ENCODE data around the gene SNRNP200. TPM values are rescaled to one million over a fixed set of nuclear protein-coding genes. Genes with fewer than 3 reads are reported as not detected.
A peak's percentile ranks its signal among the peaks of the same experiment; 100 is the strongest.

Gene SNRNP200
- total RNA-seq, 3 donors from 2014 or later (not counting 1 experiment from before 2014, with no cell fraction given), result 207 to 236 (median 228) TPM

GRCh38 chr2:96333708-96334107, 28.4 kb upstream of the SNRNP200 start:
- Histone ChIP-seq H3K4me1 (ENCODE audit: control insufficient read depth, insufficient read depth, low read length) (peaks cover 24% of the 10 kb centered on the region), H3K36me3 (ENCODE audit: control insufficient read depth, insufficient read depth, low read length) (no peaks in the 10 kb centered on the region), H3K27ac (ENCODE audit: low read length) (no peak overlapping the region), H3K4me3 (ENCODE audit: low read length) (no peak overlapping the region), H3K9me3 (ENCODE audit: control insufficient read depth, insufficient read depth, low read length) (no peaks in the 10 kb centered on the region), H3K27me3 (ENCODE audit: control insufficient read depth, insufficient read depth, low read length) (no peaks in the 10 kb centered on the region)
- 82% methylated on average over 3 of the region's 3 CpGs for WGBS (ENCODE audit: insufficient coverage)
- H3K9me3 Mint-ChIP-seq, result no peaks in the 10 kb centered on the region
- no peak for TF ChIP-seq CTCF (IDR thresholded peaks at IDR 0.05)
- no peak for DNase-seq
- H3K27me3 Mint-ChIP-seq (ENCODE audit: low read depth in 2 of 2), result no peaks in the 10 kb centered on the region
- H3K27ac Mint-ChIP-seq, result peak overlapping the region; percentile 54 to 85
- peaks cover 28 to 32% of the 10 kb centered on the region in 2 donors for H3K4me1 Mint-ChIP-seq
- ATAC-seq, result no peak
- intact Hi-C loops (cut with micrococcal nuclease), result no loop called here
- H3K36me3 Mint-ChIP-seq, result no peaks in the 10 kb centered on the region
- H3K4me3 Mint-ChIP-seq, result peak overlapping the region; percentile 75

GRCh38 chr2:96330407-96330806, 25.1 kb upstream of the SNRNP200 start:
- ATAC-seq (no peak), DNase-seq (no peak)
- no peaks in the 10 kb centered on the region for H3K27me3 Mint-ChIP-seq (ENCODE audit: low read depth in 2 of 2)
- H3K27ac Mint-ChIP-seq, result no peak overlapping the region
- no peaks in the 10 kb centered on the region for H3K9me3 ChIP-seq (ENCODE audit: control insufficient read depth, insufficient read depth, low read length)
- H3K36me3 ChIP-seq (ENCODE audit: control insufficient read depth, insufficient read depth, low read length), result peaks cover 17% of the 10 kb centered on the region
- no peak overlapping the region for H3K4me3 ChIP-seq (ENCODE audit: low read length)
- no peaks in the 10 kb centered on the region for H3K9me3 Mint-ChIP-seq
- intact Hi-C loops (cut with micrococcal nuclease), result no loop called here
- 84% methylated on average over 1 of the region's 1 CpG for WGBS (ENCODE audit: insufficient coverage)
- H3K27ac ChIP-seq (ENCODE audit: low read length), result no peak overlapping the region
- H3K36me3 Mint-ChIP-seq, result no peaks in the 10 kb centered on the region
- H3K4me1 ChIP-seq (ENCODE audit: control insufficient read depth, insufficient read depth, low read length), result peaks cover 35% of the 10 kb centered on the region
- H3K4me3 Mint-ChIP-seq, result no peak overlapping the region
- no peaks in the 10 kb centered on the region for H3K27me3 ChIP-seq (ENCODE audit: control insufficient read depth, insufficient read depth, low read length)
- H3K4me1 Mint-ChIP-seq, result peaks cover 49 to 50% of the 10 kb centered on the region in 2 donors
- no peak for TF ChIP-seq CTCF (IDR thresholded peaks at IDR 0.05)

GRCh38 chr2:96329874-96330273, 24.5 kb upstream of the SNRNP200 start:
- H3K4me1 Mint-ChIP-seq, result peaks cover 49 to 50% of the 10 kb centered on the region in 2 donors
- H3K36me3 Mint-ChIP-seq, result no peaks in the 10 kb centered on the region
- no peak overlapping the region for H3K4me3 Mint-ChIP-seq
- no peak for TF ChIP-seq CTCF (IDR thresholded peaks at IDR 0.05)
- peak overlapping the region in 1 of 2 donors; percentile 45 for H3K27ac Mint-ChIP-seq
- 97% methylated on average over 6 of the region's 6 CpGs for WGBS (ENCODE audit: insufficient coverage)
- DNase-seq (no peak), ATAC-seq (no peak)
- Histone ChIP-seq H3K36me3 (ENCODE audit: control insufficient read depth, insufficient read depth, low read length) (peaks cover 17% of the 10 kb centered on the region), H3K9me3 (ENCODE audit: control insufficient read depth, insufficient read depth, low read length) (no peaks in the 10 kb centered on the region), H3K4me1 (ENCODE audit: control insufficient read depth, insufficient read depth, low read length) (peaks cover 34% of the 10 kb centered on the region), H3K27ac (ENCODE audit: low read length) (no peak overlapping the region), H3K27me3 (ENCODE audit: control insufficient read depth, insufficient read depth, low read length) (no peaks in the 10 kb centered on the region), H3K4me3 (ENCODE audit: low read length) (no peak overlapping the region)
- H3K9me3 Mint-ChIP-seq, result no peaks in the 10 kb centered on the region
- intact Hi-C loops (cut with micrococcal nuclease), result no loop called here
- no peaks in the 10 kb centered on the region for H3K27me3 Mint-ChIP-seq (ENCODE audit: low read depth in 2 of 2)

GRCh38 chr2:96329456-96329855, 24.1 kb upstream of the SNRNP200 start:
- H3K36me3 Mint-ChIP-seq, result no peaks in the 10 kb centered on the region
- peak overlapping the region in 1 of 2 donors; percentile 45 for H3K27ac Mint-ChIP-seq
- no peak for ATAC-seq
- peaks cover 34% of the 10 kb centered on the region for H3K4me1 ChIP-seq (ENCODE audit: control insufficient read depth, insufficient read depth, low read length)
- 91% methylated on average over 1 of the region's 1 CpG for WGBS (ENCODE audit: insufficient coverage)
- H3K36me3 ChIP-seq (ENCODE audit: control insufficient read depth, insufficient read depth, low read length), result peaks cover 17% of the 10 kb centered on the region
- no peak overlapping the region for H3K4me3 Mint-ChIP-seq
- H3K4me1 Mint-ChIP-seq, result peaks cover 49 to 50% of the 10 kb centered on the region in 2 donors
- H3K9me3 ChIP-seq (ENCODE audit: control insufficient read depth, insufficient read depth, low read length), result no peaks in the 10 kb centered on the region
- H3K9me3 Mint-ChIP-seq, result no peaks in the 10 kb centered on the region
- H3K4me3 ChIP-seq (ENCODE audit: low read length), result no peak overlapping the region
- no peaks in the 10 kb centered on the region for H3K27me3 Mint-ChIP-seq (ENCODE audit: low read depth in 2 of 2)
- intact Hi-C loops (cut with micrococcal nuclease), result no loop called here
- TF ChIP-seq CTCF (IDR thresholded peaks at IDR 0.05), result no peak
- H3K27me3 ChIP-seq (ENCODE audit: control insufficient read depth, insufficient read depth, low read length), result no peaks in the 10 kb centered on the region
- DNase-seq, result no peak
- no peak overlapping the region for H3K27ac ChIP-seq (ENCODE audit: low read length)

All from natural killer cell (primary cell).